OCI-LY7 (cell line): ENCODE results near the gene ADAT1. TPM values are rescaled to one million over a fixed set of nuclear protein-coding genes. Genes with fewer than 3 reads are reported as not detected.

Source experiments
- BruUV-seq: library from RNA; stranded (reverse); fragments of 400-500 nt; replicated peaks from 2 replicates; lab custom pipeline; 2021; lab: Mats Ljungman, UMichigan
- CTCF ChIA-PET: fragments of 300-600 bp; sonication (Branson Sonifier 250); formaldehyde crosslinking; loops from one replicate; lab custom pipeline; 2022; ENCODE audit warnings: antibody characterized with exemption; ENCODE audit not compliant: unreplicated experiment; lab: Charles Lee
- POLR2A ChIA-PET: fragments of 300-600 bp; sonication (Branson Sonifier 250); formaldehyde crosslinking; loops from one replicate; lab custom pipeline; 2022; ENCODE audit warnings: antibody characterized with exemption; lab: Charles Lee
- DNase-seq: peaks from one replicate; pipeline ENCODE4 v3.0.0-alpha.2; 2015; ENCODE audit warnings: low spot score
- H2AFZ ChIP-seq: fragments of 200-600 bp; sonication (generic), shearing (Covaris generic); 2 replicates; pipeline ENCODE4 v1.6.1; 2014; ENCODE audit warnings: mild to moderate bottlenecking, antibody characterized with exemption, low read length, moderate library complexity
- H3K27ac ChIP-seq: fragments of 200-600 bp; sonication (generic); 2 replicates; pipeline ENCODE4 v1.5.1; 2014; ENCODE audit warnings: mixed run types, low read depth, mild to moderate bottlenecking, moderate library complexity, low read length, inconsistent platforms; ENCODE audit not compliant: poor library complexity, severe bottlenecking
- H3K36me3 ChIP-seq: fragments of 200-600 bp; sonication (generic); 2 replicates; pipeline ENCODE4 v1.6.1; 2014; ENCODE audit warnings: mild to moderate bottlenecking, antibody characterized with exemption, low read length, moderate library complexity, mixed read lengths; ENCODE audit not compliant: insufficient read depth
- H3K4me1 ChIP-seq: fragments of 200-600 bp; sonication (generic); 2 replicates; pipeline ENCODE4 v1.5.1; 2014; ENCODE audit warnings: mild to moderate bottlenecking, low read length; ENCODE audit not compliant: insufficient read depth, poor library complexity, severe bottlenecking
- H3K4me2 ChIP-seq: fragments of 200-600 bp; sonication (generic); 2 replicates; pipeline ENCODE4 v1.6.1; 2014; ENCODE audit warnings: mild to moderate bottlenecking, low read length
- H3K4me3 ChIP-seq: fragments of 200-600 bp; sonication (generic); 2 replicates; pipeline ENCODE4 v1.5.1; 2014; ENCODE audit warnings: mild to moderate bottlenecking, low read depth, low read length; ENCODE audit not compliant: poor library complexity, severe bottlenecking
- H3K79me2 ChIP-seq: fragments of 200-600 bp; sonication (generic); 2 replicates; pipeline ENCODE4 v1.6.1; 2016; ENCODE audit warnings: low read depth, mild to moderate bottlenecking, low read length, moderate library complexity, mixed read lengths; ENCODE audit not compliant: insufficient read depth
- H3K9me2 ChIP-seq: fragments of 200-600 bp; sonication (generic); 2 replicates; pipeline ENCODE4 v1.6.1; 2016; ENCODE audit warnings: mild to moderate bottlenecking, low read length, mixed read lengths; ENCODE audit not compliant: insufficient read depth
- H3K9me3 ChIP-seq: fragments of 200-600 bp; sonication (generic); 2 replicates; pipeline ENCODE4 v1.6.1; 2014; ENCODE audit warnings: mild to moderate bottlenecking, mixed run types, low read length, mixed read lengths
- H4K20me1 ChIP-seq: fragments of 200-600 bp; sonication (generic); 2 replicates; pipeline ENCODE4 v1.6.1; 2014; ENCODE audit warnings: mild to moderate bottlenecking, antibody characterized with exemption, low read length, moderate library complexity, mixed read lengths; ENCODE audit not compliant: insufficient read depth
- EZH2phosphoT487 ChIP-seq: fragments of 200-600 bp; sonication (generic); IDR thresholded peaks from 2 replicates; pipeline ENCODE4 v1.6.1; 2018; ENCODE audit warnings: low read depth, borderline replicate concordance, mild to moderate bottlenecking, mixed run types, antibody characterized with exemption, low read length, moderate library complexity, mixed read lengths
- intact Hi-C: fragments of 100-400 bp; cut with micrococcal nuclease; formaldehyde crosslinking; loops from one replicate; pipeline ENCODE4 v1.10.0; 2022; ENCODE audit not compliant: unreplicated experiment
- total RNA-seq, 2 experiments: library from RNA; depleted of rRNA in 1 of 2; stranded (reverse); fragments of >200 nt in 1 of 2; shearing (Covaris generic) in 1 of 2; gene quantifications; 2 replicates each; pipeline ENCODE4 v1.2.3, GENCODE V29; 2014 to 2022
- TF ChIP-seq, protein P1 (sequence below): fragments of 200-600 bp; sonication (generic); conservative IDR thresholded peaks from 2 replicates; pipeline ENCODE4 v1.5.1; 2014; ENCODE audit warnings: mild to moderate bottlenecking, antibody characterized with exemption, low read length, moderate library complexity, mixed read lengths

The ADAT1 gene
- total RNA-seq, 2 experiments from 2014 or later: 53.4 to 91.7 TPM

DNA sequence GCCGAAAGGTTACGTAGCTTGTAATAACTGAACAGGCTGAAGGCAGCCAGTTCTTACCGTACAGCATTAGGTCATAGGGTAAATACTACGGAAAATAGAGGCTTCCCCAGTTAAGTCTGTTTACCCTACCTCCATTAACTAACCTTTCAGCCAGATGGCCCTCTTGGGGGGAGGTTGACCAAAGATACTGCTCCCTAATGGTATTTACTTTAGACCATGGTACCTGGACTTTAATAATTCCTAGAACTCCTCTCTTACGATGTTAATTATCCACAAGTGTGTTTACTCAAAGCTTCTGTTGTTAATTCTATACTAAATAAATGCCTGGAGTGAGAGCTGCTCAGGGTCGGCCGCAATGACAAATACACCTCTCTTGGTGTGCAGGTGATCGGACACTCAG lies 9.8 kb upstream of the ADAT1 start:
- Histone ChIP-seq H3K9me2 (no peaks in the 10 kb centered on the region), H3K27ac (no peak overlapping the region), H3K79me2 (no peaks in the 10 kb centered on the region), H4K20me1 (no peaks in the 10 kb centered on the region), H3K9me3 (no peaks in the 10 kb centered on the region), H3K4me2 (no peak overlapping the region), H3K4me1 (no peaks in the 10 kb centered on the region), H3K4me3 (no peak overlapping the region), H2AFZ (no peak overlapping the region), H3K36me3 (peaks cover 98% of the 10 kb centered on the region)
- POLR2A ChIA-PET: interaction anchor here (0.5 to 2.1 kb wide), 7 partner anchors 9 to 113 kb away, joined by 3 to 6 read pairs (median 4); no protein-coding TSS in a partner anchor
- TF ChIP-seq EZH2phosphoT487: no peak
- TF ChIP-seq, protein P1, sequence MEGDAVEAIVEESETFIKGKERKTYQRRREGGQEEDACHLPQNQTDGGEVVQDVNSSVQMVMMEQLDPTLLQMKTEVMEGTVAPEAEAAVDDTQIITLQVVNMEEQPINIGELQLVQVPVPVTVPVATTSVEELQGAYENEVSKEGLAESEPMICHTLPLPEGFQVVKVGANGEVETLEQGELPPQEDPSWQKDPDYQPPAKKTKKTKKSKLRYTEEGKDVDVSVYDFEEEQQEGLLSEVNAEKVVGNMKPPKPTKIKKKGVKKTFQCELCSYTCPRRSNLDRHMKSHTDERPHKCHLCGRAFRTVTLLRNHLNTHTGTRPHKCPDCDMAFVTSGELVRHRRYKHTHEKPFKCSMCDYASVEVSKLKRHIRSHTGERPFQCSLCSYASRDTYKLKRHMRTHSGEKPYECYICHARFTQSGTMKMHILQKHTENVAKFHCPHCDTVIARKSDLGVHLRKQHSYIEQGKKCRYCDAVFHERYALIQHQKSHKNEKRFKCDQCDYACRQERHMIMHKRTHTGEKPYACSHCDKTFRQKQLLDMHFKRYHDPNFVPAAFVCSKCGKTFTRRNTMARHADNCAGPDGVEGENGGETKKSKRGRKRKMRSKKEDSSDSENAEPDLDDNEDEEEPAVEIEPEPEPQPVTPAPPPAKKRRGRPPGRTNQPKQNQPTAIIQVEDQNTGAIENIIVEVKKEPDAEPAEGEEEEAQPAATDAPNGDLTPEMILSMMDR: no peak
- CTCF ChIA-PET: no interaction called here
- DNase-seq: no peak
- no TSS peak for BruUV-seq
- intact Hi-C loops: no loop called here

DNA sequence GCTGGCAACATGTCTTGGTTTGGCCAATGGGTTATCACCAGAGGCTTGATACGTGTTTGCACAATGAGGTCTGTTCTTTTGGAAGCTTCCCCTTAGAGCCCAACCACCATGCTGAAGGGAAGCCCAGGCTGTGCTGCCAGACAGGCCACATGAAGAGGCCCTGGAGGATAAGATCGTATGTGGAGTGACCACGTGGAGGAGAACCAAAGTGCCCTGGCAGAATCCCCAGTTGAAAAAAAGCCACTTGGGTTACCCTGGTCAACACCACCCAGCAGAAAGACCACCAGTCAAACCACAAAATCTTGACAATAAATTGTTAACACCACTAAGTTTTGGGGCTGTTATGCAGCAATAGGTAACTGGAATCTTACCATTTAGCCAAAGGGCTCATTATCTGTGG lies 7.0 kb upstream of the ADAT1 start:
- intact Hi-C loops: no loop called here
- Histone ChIP-seq H3K4me1 (no peaks in the 10 kb centered on the region), H3K27ac (no peak overlapping the region), H3K9me3 (no peaks in the 10 kb centered on the region), H2AFZ (no peak overlapping the region), H4K20me1 (no peaks in the 10 kb centered on the region), H3K4me3 (no peak overlapping the region), H3K4me2 (no peak overlapping the region), H3K9me2 (no peaks in the 10 kb centered on the region), H3K36me3 (peaks cover 98% of the 10 kb centered on the region), H3K79me2 (no peaks in the 10 kb centered on the region)
- BruUV-seq: no TSS peak
- no peak for DNase-seq
- TF ChIP-seq, protein P1: no peak
- no peak for TF ChIP-seq EZH2phosphoT487
- ChIA-PET CTCF (no interaction called here), POLR2A (interaction anchor here (1.5 to 1.7 kb wide), 2 partner anchors 17 to 19 kb away, joined by 5 to 8 read pairs; partner anchors contain the start of genes KARS1 and TERF2IP)

DNA sequence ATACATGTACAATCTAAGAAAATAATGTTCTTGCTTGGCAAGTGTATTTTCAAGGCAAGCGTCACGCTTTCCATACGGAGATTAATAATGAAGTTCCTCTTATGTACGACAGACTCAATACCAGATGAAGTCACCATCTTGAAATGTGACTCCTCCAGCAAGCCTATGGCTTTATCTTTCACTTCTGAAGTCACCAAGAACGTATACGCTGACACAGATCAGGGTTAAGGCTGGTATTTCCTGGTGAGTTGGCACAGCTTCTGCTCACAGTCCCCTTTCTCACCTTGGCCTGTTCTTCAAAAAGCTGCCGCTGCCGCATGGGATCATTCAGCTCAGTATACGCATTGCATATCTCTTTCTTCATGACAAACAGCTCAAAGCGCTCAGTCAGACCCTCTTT lies 6.1 kb upstream of the ADAT1 start:
- H3K9me2 ChIP-seq: no peaks in the 10 kb centered on the region
- H3K27ac ChIP-seq: no peak overlapping the region
- CTCF ChIA-PET: no interaction called here
- no peak overlapping the region for H3K4me2 ChIP-seq
- BruUV-seq: no TSS peak
- H3K4me3 ChIP-seq: no peak overlapping the region
- DNase-seq: no peak
- TF ChIP-seq, protein P1: no peak
- TF ChIP-seq EZH2phosphoT487: no peak
- no peaks in the 10 kb centered on the region for H3K9me3 ChIP-seq
- H4K20me1 ChIP-seq: no peaks in the 10 kb centered on the region
- H3K79me2 ChIP-seq: no peaks in the 10 kb centered on the region
- no peaks in the 10 kb centered on the region for H3K4me1 ChIP-seq
- H2AFZ ChIP-seq: no peak overlapping the region
- intact Hi-C loops: no loop called here
- POLR2A ChIA-PET: no interaction called here
- H3K36me3 ChIP-seq: peaks cover 97% of the 10 kb centered on the region
